Measurements from ENCODE around the gene ST3GAL2.

ST3GAL2 gene

GRCh38 chr16:70470141-70470926 is 31.4 kb upstream of the ST3GAL2 start:
- H3K4me3 ChIP-seq, result no peak overlapping the region
- H3K4me2 ChIP-seq, result no peak overlapping the region
- H3K9me3 ChIP-seq (replicated peaks in 1 of 11), result no peaks in the 10 kb centered on the region
- H4K20me1 ChIP-seq, result peaks cover 0 to 62% (median 0%) of the 10 kb centered on the region in 11 experiments; a peak in 5 of 22 replicates
- H3K9ac ChIP-seq, result no peak overlapping the region
- H3K4me1 ChIP-seq, result peaks cover 0 to 24% (median 18%) of the 10 kb centered on the region in 10 experiments; a peak in 17 of 20 replicates
- peaks cover 0 to 29% (median 0%) of the 10 kb centered on the region in 11 experiments; a peak in 5 of 22 replicates for H3K36me3 ChIP-seq
- peaks cover 0 to 11% (median 0%) of the 10 kb centered on the region in 11 experiments; a peak in 2 of 22 replicates for H3K27me3 ChIP-seq
- no peak overlapping the region for H3K27ac ChIP-seq
- TF ChIP-seq Cebpa-rat (IDR thresholded peaks at IDR 0.05), result no peak

GRCh38 chr16:70468776-70469525 is 30.1 kb upstream of the ST3GAL2 start:
- H4K20me1 ChIP-seq, result peaks cover 0 to 53% (median 0%) of the 10 kb centered on the region in 11 experiments; a peak in 5 of 22 replicates
- no peak overlapping the region for H3K27ac ChIP-seq

GRCh38 chr16:70467608-70468007 is 28.7 kb upstream of the ST3GAL2 start:
- no peaks in the 10 kb centered on the region for H3K9me3 ChIP-seq (replicated peaks in 1 of 11)
- H3K9ac ChIP-seq, result no peak overlapping the region
- no peak overlapping the region for H3K4me2 ChIP-seq
- peaks cover 0 to 31% (median 10%) of the 10 kb centered on the region in 11 experiments; a peak in 11 of 22 replicates for H3K36me3 ChIP-seq
- H3K27ac ChIP-seq, result no peak overlapping the region
- peaks cover 0 to 16% (median 7%) of the 10 kb centered on the region in 10 experiments; a peak in 17 of 20 replicates for H3K4me1 ChIP-seq
- H3K4me3 ChIP-seq, result no peak overlapping the region
- H3K27me3 ChIP-seq, result 0 out of 22 replicates have a peak, but pooled peaks cover 0 to 7% (median 0%) of the 10 kb centered on the region in 11 experiments
- H4K20me1 ChIP-seq, result peaks cover 0 to 40% (median 0%) of the 10 kb centered on the region in 11 experiments; a peak in 4 of 22 replicates
- no peak for TF ChIP-seq Cebpa-rat (IDR thresholded peaks at IDR 0.05)

More at GRCh38 chr16:70468776-70469525, 30.1 kb upstream of the ST3GAL2 start:
- H3K4me3 ChIP-seq, result no peak overlapping the region
- H3K9ac ChIP-seq, result no peak overlapping the region
- no peak overlapping the region for H3K4me2 ChIP-seq
- peaks cover 0 to 24% (median 18%) of the 10 kb centered on the region in 10 experiments; a peak in 17 of 20 replicates for H3K4me1 ChIP-seq
- H3K9me3 ChIP-seq (replicated peaks in 1 of 11), result no peaks in the 10 kb centered on the region
- TF ChIP-seq Cebpa-rat (IDR thresholded peaks at IDR 0.05), result no peak
- peaks cover 0 to 30% (median 3%) of the 10 kb centered on the region in 11 experiments; a peak in 10 of 22 replicates for H3K36me3 ChIP-seq
- peaks cover 0 to 11% (median 0%) of the 10 kb centered on the region in 11 experiments; a peak in 2 of 22 replicates for H3K27me3 ChIP-seq

GRCh38 chr16:70467113-70467512 is 28.2 kb upstream of the ST3GAL2 start:
- no peaks in the 10 kb centered on the region for H3K9me3 ChIP-seq (replicated peaks in 1 of 11)
- H3K27ac ChIP-seq, result no peak overlapping the region
- 0 out of 22 replicates have a peak, but pooled peaks cover 0 to 2% (median 0%) of the 10 kb centered on the region in 11 experiments for H3K27me3 ChIP-seq
- TF ChIP-seq Cebpa-rat (IDR thresholded peaks at IDR 0.05), result no peak
- H3K36me3 ChIP-seq, result peaks cover 0 to 31% (median 10%) of the 10 kb centered on the region in 11 experiments; a peak in 11 of 22 replicates
- peaks cover 0 to 11% (median 2%) of the 10 kb centered on the region in 10 experiments; a peak in 10 of 20 replicates for H3K4me1 ChIP-seq
- H3K9ac ChIP-seq, result no peak overlapping the region
- H3K4me3 ChIP-seq, result no peak overlapping the region
- H3K4me2 ChIP-seq, result no peak overlapping the region
- H4K20me1 ChIP-seq, result peaks cover 0 to 36% (median 0%) of the 10 kb centered on the region in 11 experiments; a peak in 3 of 22 replicates

- no peak overlapping the region for H3K9ac ChIP-seq
- peaks cover 0 to 36% (median 0%) of the 10 kb centered on the region in 11 experiments; a peak in 3 of 22 replicates for H4K20me1 ChIP-seq
- TF ChIP-seq Cebpa-rat (IDR thresholded peaks at IDR 0.05), result no peak
- no peaks in the 10 kb centered on the region for H3K9me3 ChIP-seq (replicated peaks in 1 of 11)
- H3K4me2 ChIP-seq, result no peak overlapping the region
- H3K4me3 ChIP-seq, result no peak overlapping the region
- no peak overlapping the region for H3K27ac ChIP-seq
- peaks cover 0 to 31% (median 10%) of the 10 kb centered on the region in 11 experiments; a peak in 11 of 22 replicates for H3K36me3 ChIP-seq
- H3K4me1 ChIP-seq, result peaks cover 0 to 7% (median 0%) of the 10 kb centered on the region in 10 experiments; a peak in 2 of 20 replicates
- no peaks in the 10 kb centered on the region for H3K27me3 ChIP-seq
Observed at GRCh38 chr16:70466805-70467076, 27.8 kb upstream of the ST3GAL2 start.

- Histone ChIP-seq H3K9ac (no peak overlapping the region), H3K36me3 (peaks cover 0 to 31% (median 10%) of the 10 kb centered on the region in 11 experiments; a peak in 11 of 22 replicates), H3K27ac (no peak overlapping the region), H4K20me1 (peaks cover 0 to 35% (median 0%) of the 10 kb centered on the region in 11 experiments; a peak in 3 of 22 replicates), H3K4me2 (no peak overlapping the region), H3K27me3 (no peaks in the 10 kb centered on the region), H3K9me3 (replicated peaks in 1 of 11) (no peaks in the 10 kb centered on the region), H3K4me3 (no peak overlapping the region), H3K4me1 (peaks cover 0 to 7% (median 5%) of the 10 kb centered on the region in 10 experiments; a peak in 13 of 20 replicates)
- TF ChIP-seq Cebpa-rat (IDR thresholded peaks at IDR 0.05), result no peak
Observed at GRCh38 chr16:70465999-70466804, 27.3 kb upstream of the ST3GAL2 start.

- H3K27ac ChIP-seq, result no peak overlapping the region
- H3K4me3 ChIP-seq, result no peak overlapping the region
- peaks cover 0 to 22% (median 0%) of the 10 kb centered on the region in 11 experiments; a peak in 2 of 22 replicates for H4K20me1 ChIP-seq
- no peak overlapping the region for H3K9ac ChIP-seq
- H3K36me3 ChIP-seq, result peaks cover 0 to 31% (median 10%) of the 10 kb centered on the region in 11 experiments; a peak in 11 of 22 replicates
- H3K9me3 ChIP-seq (replicated peaks in 1 of 11), result no peaks in the 10 kb centered on the region
- peaks cover 0 to 12% (median 10%) of the 10 kb centered on the region in 10 experiments; a peak in 12 of 20 replicates for H3K4me1 ChIP-seq
- no peak overlapping the region for H3K4me2 ChIP-seq
- no peak for TF ChIP-seq Cebpa-rat (IDR thresholded peaks at IDR 0.05)
- H3K27me3 ChIP-seq, result no peaks in the 10 kb centered on the region
Observed at GRCh38 chr16:70463235-70463634, 24.3 kb upstream of the ST3GAL2 start.

- no peak overlapping the region for H3K27ac ChIP-seq
- H3K4me1 ChIP-seq, result peaks cover under 1 to 14% (median 11%) of the 10 kb centered on the region in 10 experiments; a peak in 13 of 20 replicates
- no peak overlapping the region for H3K4me3 ChIP-seq
- no peaks in the 10 kb centered on the region for H3K27me3 ChIP-seq
- H3K9ac ChIP-seq, result peak overlapping the region in 1 of 11 experiments; percentile 26; a peak in 1 of 22 replicates
- peaks cover 0 to 6% (median 0%) of the 10 kb centered on the region in 11 experiments; a peak in 1 of 22 replicates for H4K20me1 ChIP-seq
- peaks cover 0 to 22% (median 10%) of the 10 kb centered on the region in 11 experiments; a peak in 11 of 22 replicates for H3K36me3 ChIP-seq
- no peaks in the 10 kb centered on the region for H3K9me3 ChIP-seq (replicated peaks in 1 of 11)
- H3K4me2 ChIP-seq, result peak overlapping the region in 6 of 11 experiments; percentile 1 to 46 (median 17); a peak in 7 of 22 replicates
- TF ChIP-seq Cebpa-rat (IDR thresholded peaks at IDR 0.05), result no peak
Observed at GRCh38 chr16:70460737-70461261, 21.9 kb upstream of the ST3GAL2 start.

All from BLaER1 treated with 17β-estradiol and CSF1 and Interleukin-3, amounts not matched to agents 10 nM and 100 nM (cell line).